GM06990 (cell line): ENCODE data around the gene DNAJB6.

ENCODE experiments used
- DNase-seq: peaks from one replicate; pipeline ENCODE4 v3.0.0-alpha.2; 2011; ENCODE audit not compliant: insufficient read length; ENCODE audit errors: extremely low read depth
- H3K27me3 ChIP-seq: replicated peaks from 2 replicates; pipeline ENCODE4 v1.6.0; 2011; ENCODE audit warnings: low read length; ENCODE audit not compliant: control insufficient read depth, insufficient read depth
- H3K36me3 ChIP-seq: 2 replicates; pipeline ENCODE4 v1.5.1; 2011; ENCODE audit warnings: low read length; ENCODE audit not compliant: control insufficient read depth, insufficient read depth
- H3K4me3 ChIP-seq: replicated peaks from 2 replicates; pipeline ENCODE4 v1.5.1; 2011; ENCODE audit warnings: low read depth, mild to moderate bottlenecking, control low read depth, low read length
- CTCF ChIP-seq: IDR thresholded peaks from 2 replicates; pipeline ENCODE4 v1.5.1; 2011; ENCODE audit warnings: low read length, control low read depth, mild to moderate bottlenecking, inconsistent platforms; ENCODE audit not compliant: insufficient read depth, poor library complexity, severe bottlenecking

DNAJB6 gene

GRCh38 chr7:157358753-157359096, 21.9 kb downstream of the DNAJB6 start:
- Histone ChIP-seq H3K4me3 (no peak overlapping the region), H3K36me3 (peaks cover 22% of the 10 kb centered on the region), H3K27me3 (no peaks in the 10 kb centered on the region)
- no peak for DNase-seq
- TF ChIP-seq CTCF, result no peak

GRCh38 chr7:157359581-157359980, 22.8 kb downstream of the DNAJB6 start:
- Histone ChIP-seq H3K4me3 (no peak overlapping the region), H3K27me3 (no peaks in the 10 kb centered on the region), H3K36me3 (peaks cover 23% of the 10 kb centered on the region)
- DNase-seq, result no peak
- TF ChIP-seq CTCF, result no peak

- H3K27me3 ChIP-seq, result no peaks in the 10 kb centered on the region
- H3K4me3 ChIP-seq, result no peak overlapping the region
- no peak for DNase-seq
- peaks cover 26% of the 10 kb centered on the region for H3K36me3 ChIP-seq
- no peak for TF ChIP-seq CTCF
Measured at GRCh38 chr7:157360483-157361025, 23.8 kb downstream of the DNAJB6 start.

GRCh38 chr7:157361537-157361936, 24.7 kb downstream of the DNAJB6 start:
- no peak for TF ChIP-seq CTCF
- no peak for DNase-seq
- no peaks in the 10 kb centered on the region for H3K27me3 ChIP-seq
- peaks cover 25% of the 10 kb centered on the region for H3K36me3 ChIP-seq
- no peak overlapping the region for H3K4me3 ChIP-seq

GRCh38 chr7:157362729-157363128, 25.9 kb downstream of the DNAJB6 start:
- DNase-seq, result no peak
- TF ChIP-seq CTCF, result no peak
- Histone ChIP-seq H3K36me3 (peaks cover 27% of the 10 kb centered on the region), H3K27me3 (no peaks in the 10 kb centered on the region), H3K4me3 (no peak overlapping the region)

GRCh38 chr7:157366722-157367121, 29.9 kb downstream of the DNAJB6 start:
- Histone ChIP-seq H3K36me3 (peaks cover 29% of the 10 kb centered on the region), H3K27me3 (no peaks in the 10 kb centered on the region), H3K4me3 (no peak overlapping the region)
- TF ChIP-seq CTCF, result no peak
- no peak for DNase-seq
